Activated CD4-positive, alpha-beta T cell treated with anti-CD3 and anti-CD28 coated beads, Interleukin-2, amount 10 ng/mL, durations not matched to agents 24 days and 14 days (primary cell): ENCODE results near the gene NPL. TPM values are rescaled to one million over a fixed set of nuclear protein-coding genes. Genes with fewer than 3 reads are reported as not detected.

Source experiments
- DNase-seq: peaks from one replicate; pipeline ENCODE4 v3.0.0; 2022
- H3K27ac Mint-ChIP-seq: one replicate; pipeline ENCODE4 v1.8.0; 2022; ENCODE audit warnings: mild to moderate bottlenecking, mixed read lengths
- H3K27me3 Mint-ChIP-seq: one replicate; pipeline ENCODE4 v1.8.0; 2022; ENCODE audit warnings: mixed read lengths
- H3K36me3 Mint-ChIP-seq: one replicate; pipeline ENCODE4 v1.8.0; 2022; ENCODE audit warnings: low read depth, mild to moderate bottlenecking, mixed read lengths
- H3K4me1 Mint-ChIP-seq: one replicate; pipeline ENCODE4 v1.8.0; 2021; ENCODE audit warnings: mixed read lengths
- H3K4me3 Mint-ChIP-seq: one replicate; pipeline ENCODE4 v1.8.0; 2022; ENCODE audit warnings: mild to moderate bottlenecking, moderate library complexity, mixed read lengths
- H3K9me3 Mint-ChIP-seq: one replicate; pipeline ENCODE4 v1.8.0; 2021; ENCODE audit warnings: mixed read lengths
- intact Hi-C: fragments of 100-400 bp; cut with micrococcal nuclease; formaldehyde crosslinking; loops from one replicate; pipeline ENCODE4 v1.15.1; 2023
- total RNA-seq: library from RNA; stranded (reverse); gene quantifications from 2 replicates; pipeline ENCODE4 v1.2.3, GENCODE V29; 2022

Gene NPL
- total RNA-seq, 1 donor from 2014 or later: 5.5 TPM

- Mint-ChIP-seq H3K9me3 (no peaks in the 10 kb centered on the region), H3K4me1 (peaks cover 64% of the 10 kb centered on the region), H3K27me3 (no peaks in the 10 kb centered on the region), H3K27ac (peak overlapping the region; percentile 34), H3K36me3 (peaks cover 83% of the 10 kb centered on the region), H3K4me3 (no peak overlapping the region)
- DNase-seq: no peak
- intact Hi-C loops: loop anchor here (5.0 kb wide), 1 partner anchor 35 kb away; no protein-coding TSS in a partner anchor
These were observed 57.5 kb downstream of the NPL start for GRCh38 chr1:182847105-182847504.

GRCh38 chr1:182848736-182849135 is 59.2 kb downstream of the NPL start:
- Mint-ChIP-seq H3K4me1 (peaks cover 56% of the 10 kb centered on the region), H3K36me3 (peaks cover 84% of the 10 kb centered on the region), H3K27me3 (no peaks in the 10 kb centered on the region), H3K9me3 (no peaks in the 10 kb centered on the region), H3K4me3 (no peak overlapping the region), H3K27ac (peak overlapping the region; percentile 65)
- DNase-seq: no peak
- intact Hi-C loops: loop anchor here (5.0 kb wide), 1 partner anchor 34 kb away; no protein-coding TSS in a partner anchor

- Mint-ChIP-seq H3K27ac (no peak overlapping the region), H3K4me1 (peaks cover 47% of the 10 kb centered on the region), H3K4me3 (no peak overlapping the region), H3K36me3 (peaks cover 83% of the 10 kb centered on the region), H3K27me3 (no peaks in the 10 kb centered on the region), H3K9me3 (no peaks in the 10 kb centered on the region)
- DNase-seq: no peak
- intact Hi-C loops: no loop called here
These were observed 60.7 kb downstream of the NPL start for GRCh38 chr1:182850319-182850718.

GRCh38 chr1:182851825-182852224 is 62.3 kb downstream of the NPL start:
- DNase-seq: no peak
- Mint-ChIP-seq H3K4me3 (no peak overlapping the region), H3K36me3 (peaks cover 80% of the 10 kb centered on the region), H3K9me3 (no peaks in the 10 kb centered on the region), H3K27me3 (no peaks in the 10 kb centered on the region), H3K4me1 (peaks cover 39% of the 10 kb centered on the region), H3K27ac (no peak overlapping the region)
- intact Hi-C loops: no loop called here

GRCh38 chr1:182855911-182856310 is 66.3 kb downstream of the NPL start:
- Mint-ChIP-seq H3K4me3 (no peak overlapping the region), H3K27me3 (no peaks in the 10 kb centered on the region), H3K36me3 (peaks cover 82% of the 10 kb centered on the region), H3K9me3 (no peaks in the 10 kb centered on the region), H3K27ac (no peak overlapping the region), H3K4me1 (peaks cover 14% of the 10 kb centered on the region)
- intact Hi-C loops: no loop called here
- no peak for DNase-seq

GRCh38 chr1:182857212-182857611 is 67.6 kb downstream of the NPL start:
- peaks cover 18% of the 10 kb centered on the region for H3K4me1 Mint-ChIP-seq
- intact Hi-C loops: no loop called here
- no peak overlapping the region for H3K27ac Mint-ChIP-seq
- no peaks in the 10 kb centered on the region for H3K9me3 Mint-ChIP-seq
- DNase-seq: no peak
- no peak overlapping the region for H3K4me3 Mint-ChIP-seq
- H3K27me3 Mint-ChIP-seq: no peaks in the 10 kb centered on the region
- peaks cover 85% of the 10 kb centered on the region for H3K36me3 Mint-ChIP-seq

GRCh38 chr1:182860658-182861057 is 71.1 kb downstream of the NPL start:
- DNase-seq: no peak
- Mint-ChIP-seq H3K36me3 (peaks cover 81% of the 10 kb centered on the region), H3K27me3 (no peaks in the 10 kb centered on the region), H3K4me3 (no peak overlapping the region), H3K4me1 (peaks cover 19% of the 10 kb centered on the region), H3K9me3 (no peaks in the 10 kb centered on the region), H3K27ac (peak overlapping the region; percentile 41)
- intact Hi-C loops: no loop called here

- intact Hi-C loops: loop anchor here (2.0 kb wide), 1 partner anchor 15 kb away; no protein-coding TSS in a partner anchor
- H3K4me1 Mint-ChIP-seq: peaks cover 26% of the 10 kb centered on the region
- no peak for DNase-seq
- no peaks in the 10 kb centered on the region for H3K27me3 Mint-ChIP-seq
- no peak overlapping the region for H3K4me3 Mint-ChIP-seq
- H3K36me3 Mint-ChIP-seq: peaks cover 85% of the 10 kb centered on the region
- peak overlapping the region; percentile 51 for H3K27ac Mint-ChIP-seq
- H3K9me3 Mint-ChIP-seq: no peaks in the 10 kb centered on the region
These were observed 72.4 kb downstream of the NPL start for GRCh38 chr1:182861994-182862393.

GRCh38 chr1:182862827-182863226 is 73.3 kb downstream of the NPL start:
- no peaks in the 10 kb centered on the region for H3K9me3 Mint-ChIP-seq
- peak overlapping the region; percentile 51 for H3K27ac Mint-ChIP-seq
- intact Hi-C loops: loop anchor here (2.0 kb wide), 1 partner anchor 14 kb away; no protein-coding TSS in a partner anchor
- peaks cover 85% of the 10 kb centered on the region for H3K36me3 Mint-ChIP-seq
- H3K27me3 Mint-ChIP-seq: no peaks in the 10 kb centered on the region
- DNase-seq: no peak
- H3K4me1 Mint-ChIP-seq: peaks cover 26% of the 10 kb centered on the region
- no peak overlapping the region for H3K4me3 Mint-ChIP-seq

- DNase-seq: no peak
- no peak overlapping the region for H3K4me3 Mint-ChIP-seq
- no peak overlapping the region for H3K27ac Mint-ChIP-seq
- no peaks in the 10 kb centered on the region for H3K27me3 Mint-ChIP-seq
- intact Hi-C loops: loop anchor here (2.0 kb wide), 1 partner anchor 13 kb away; no protein-coding TSS in a partner anchor
- peaks cover 83% of the 10 kb centered on the region for H3K36me3 Mint-ChIP-seq
- no peaks in the 10 kb centered on the region for H3K9me3 Mint-ChIP-seq
- peaks cover 24% of the 10 kb centered on the region for H3K4me1 Mint-ChIP-seq
These were observed 74.4 kb downstream of the NPL start for GRCh38 chr1:182863940-182864339.

GRCh38 chr1:182867861-182868260 is 78.3 kb downstream of the NPL start:
- no peak for DNase-seq
- Mint-ChIP-seq H3K27me3 (no peaks in the 10 kb centered on the region), H3K27ac (no peak overlapping the region), H3K9me3 (no peaks in the 10 kb centered on the region), H3K36me3 (peaks cover 81% of the 10 kb centered on the region), H3K4me1 (peaks cover 11% of the 10 kb centered on the region), H3K4me3 (no peak overlapping the region)
- intact Hi-C loops: no loop called here

- H3K4me1 Mint-ChIP-seq: peaks cover 17% of the 10 kb centered on the region
- peak overlapping the region; percentile 34 for H3K27ac Mint-ChIP-seq
- DNase-seq: peak; percentile 64
- no peaks in the 10 kb centered on the region for H3K9me3 Mint-ChIP-seq
- peaks cover 90% of the 10 kb centered on the region for H3K36me3 Mint-ChIP-seq
- intact Hi-C loops: no loop called here
- H3K27me3 Mint-ChIP-seq: no peaks in the 10 kb centered on the region
- no peak overlapping the region for H3K4me3 Mint-ChIP-seq
These were observed 79.7 kb downstream of the NPL start for GRCh38 chr1:182869241-182869666.

GRCh38 chr1:182872881-182873280 is 83.3 kb downstream of the NPL start:
- Mint-ChIP-seq H3K4me3 (no peak overlapping the region), H3K4me1 (peaks cover 12% of the 10 kb centered on the region), H3K36me3 (peaks cover 86% of the 10 kb centered on the region), H3K9me3 (no peaks in the 10 kb centered on the region), H3K27me3 (no peaks in the 10 kb centered on the region), H3K27ac (no peak overlapping the region)
- DNase-seq: no peak
- intact Hi-C loops: no loop called here

- H3K4me1 Mint-ChIP-seq: peaks cover 17% of the 10 kb centered on the region
These were observed 86.3 kb downstream of the NPL start for GRCh38 chr1:182875889-182876288.

GRCh38 chr1:182877331-182877730 is 87.8 kb downstream of the NPL start:
- peaks cover 89% of the 10 kb centered on the region for H3K36me3 Mint-ChIP-seq

More at GRCh38 chr1:182875889-182876288, 86.3 kb downstream of the NPL start:
- Mint-ChIP-seq H3K4me3 (no peak overlapping the region), H3K36me3 (peaks cover 87% of the 10 kb centered on the region), H3K27me3 (no peaks in the 10 kb centered on the region), H3K9me3 (no peaks in the 10 kb centered on the region), H3K27ac (peak overlapping the region; percentile 27)
- intact Hi-C loops: loop anchor here (2.0 kb wide), 1 partner anchor 13 kb away; no protein-coding TSS in a partner anchor
- DNase-seq: no peak

More at GRCh38 chr1:182877331-182877730, 87.8 kb downstream of the NPL start:
- Mint-ChIP-seq H3K27ac (no peak overlapping the region), H3K4me3 (no peak overlapping the region), H3K4me1 (peaks cover 13% of the 10 kb centered on the region), H3K27me3 (no peaks in the 10 kb centered on the region), H3K9me3 (no peaks in the 10 kb centered on the region)
- intact Hi-C loops: loop anchor here (2.0 kb wide), 1 partner anchor 15 kb away; no protein-coding TSS in a partner anchor
- DNase-seq: no peak
